GM19328 (cell line): ENCODE measurements around the gene SLC25A25.

ENCODE experiments used
- ATAC-seq: cut with Tn5 transposase; IDR thresholded peaks from one replicate; pipeline ENCODE4 v1.9.1; 2021; ENCODE audit warnings: mild to moderate bottlenecking, moderate library complexity; ENCODE audit not compliant: unreplicated experiment

SLC25A25 gene

GRCh38 chr9:128143525-128144238, 75.7 kb downstream of the SLC25A25 start:
- no peak for ATAC-seq

DNA sequence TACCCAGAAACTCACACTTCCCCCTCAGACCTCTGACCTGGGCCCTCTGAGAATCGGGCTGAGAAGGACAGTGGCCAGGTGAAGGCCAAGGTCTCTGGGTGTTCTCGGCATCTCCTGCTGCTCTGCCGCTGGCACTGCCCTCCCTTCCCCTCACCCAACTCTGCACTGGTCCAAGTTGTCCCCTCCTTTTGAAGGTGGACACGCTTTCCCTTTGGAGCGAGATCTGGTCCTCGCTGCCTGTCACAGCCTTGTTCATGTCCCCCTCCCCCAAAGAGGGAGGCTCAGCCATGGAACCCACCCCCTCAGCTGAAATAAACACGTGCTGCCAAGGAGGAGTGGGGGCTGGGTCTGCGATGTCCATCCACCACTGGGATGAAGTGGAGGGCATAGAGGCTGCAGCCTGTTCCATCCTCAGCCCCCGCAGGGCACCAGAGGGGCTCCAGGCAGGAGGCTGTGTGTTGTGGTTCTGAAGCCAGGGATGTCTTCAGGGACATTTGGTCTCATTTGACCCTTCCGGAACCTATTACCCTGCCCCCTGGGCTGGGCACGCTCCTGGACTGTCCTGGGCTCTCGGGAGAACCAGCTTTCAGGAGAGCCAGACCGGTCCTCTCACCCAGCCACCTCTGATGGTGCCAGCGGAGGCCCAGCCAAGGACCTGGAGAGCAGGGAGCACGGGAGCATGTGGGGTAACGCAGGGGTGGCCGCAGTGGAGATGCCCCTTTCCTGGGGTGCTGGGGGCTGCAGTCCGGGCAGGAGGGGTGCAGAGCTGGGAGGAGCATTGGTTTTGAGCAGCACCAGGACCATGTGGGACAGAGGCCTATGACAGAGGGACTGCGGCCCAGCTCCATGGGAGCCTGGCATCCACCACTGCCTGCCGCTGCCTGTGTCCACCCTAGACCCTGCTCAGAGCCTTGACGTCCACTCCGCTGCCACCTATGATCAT, 76.5 kb downstream of the SLC25A25 start:
- no peak for ATAC-seq

- ATAC-seq: no peak
These were observed 77.5 kb downstream of the SLC25A25 start for GRCh38 chr9:128145536-128145935.

DNA sequence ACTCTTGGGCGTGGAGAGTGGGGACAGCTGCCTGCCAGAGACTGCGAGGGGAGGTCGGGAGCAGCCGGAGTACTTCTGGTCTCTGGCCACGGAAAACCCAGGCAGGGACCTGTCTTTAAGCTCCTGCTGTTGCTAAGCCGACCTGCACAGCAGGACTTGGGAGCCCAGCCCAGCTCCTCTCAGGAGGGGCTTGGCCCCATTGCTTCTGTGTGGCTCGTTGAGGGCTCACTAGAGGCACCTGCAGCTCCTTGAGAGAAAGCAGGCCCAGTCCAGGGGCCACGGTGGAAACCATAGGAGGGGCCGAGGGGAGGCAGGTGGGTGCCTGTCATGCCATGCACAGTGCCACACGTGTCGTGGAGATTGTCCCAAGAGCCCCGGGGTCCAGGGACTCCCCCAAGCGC, 77.9 kb downstream of the SLC25A25 start:
- ATAC-seq: no peak

DNA sequence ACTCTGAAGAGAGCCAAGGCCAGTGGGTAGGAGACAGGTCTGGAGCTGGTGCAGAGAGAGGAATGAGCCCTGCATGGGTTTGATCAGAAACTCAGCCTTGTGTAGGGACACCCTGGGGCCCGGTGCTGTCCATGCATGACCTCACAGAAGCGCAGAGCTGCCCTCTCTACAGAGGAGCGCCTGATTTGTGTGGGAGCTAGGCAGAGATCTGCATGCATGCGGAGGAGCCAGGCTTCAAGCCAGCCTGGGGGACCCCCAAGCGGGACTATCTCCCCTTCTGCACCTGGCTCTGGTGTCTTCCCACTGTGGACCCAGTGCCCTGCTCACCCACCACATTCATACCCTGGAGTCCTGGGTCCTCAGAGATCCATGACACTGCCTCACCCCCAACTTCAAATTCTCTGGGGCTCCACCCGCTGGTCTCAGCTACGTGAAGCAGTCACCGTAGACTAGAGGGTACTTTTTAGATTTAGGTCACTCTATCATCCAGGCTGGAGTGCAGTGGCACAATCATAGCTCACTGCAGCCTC, 78.6 kb downstream of the SLC25A25 start:
- no peak for ATAC-seq

DNA sequence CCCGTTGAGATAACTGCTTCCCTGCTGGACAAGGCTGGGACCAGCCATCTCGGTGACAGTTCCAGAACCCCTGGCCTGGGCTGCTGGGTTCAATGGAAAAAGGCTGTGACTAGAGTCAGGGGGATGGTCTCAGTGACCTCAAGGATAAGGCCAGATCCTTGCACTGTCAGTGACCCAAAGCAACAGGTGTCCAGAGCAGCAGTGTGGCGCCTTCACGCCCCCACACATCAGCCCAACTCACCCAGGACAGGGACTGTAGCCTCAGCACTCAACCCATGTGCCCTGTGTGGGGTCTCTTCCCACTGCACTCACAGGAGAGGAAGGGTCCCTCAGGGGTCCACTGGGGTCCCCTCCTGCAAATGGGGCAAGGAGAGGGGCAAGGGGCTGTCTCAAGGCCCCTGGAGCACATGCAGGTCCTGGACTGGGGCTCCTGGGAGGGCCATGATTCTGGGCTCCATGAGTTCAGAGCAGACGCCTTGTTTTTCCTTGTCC, 80.5 kb downstream of the SLC25A25 start:
- ATAC-seq: no peak

GRCh38 chr9:128149001-128149701, 81.1 kb downstream of the SLC25A25 start, which contains the start of gene LCN2:
TSS of gene LCN2 (plus strand) at chr9:128149453. CDS start at chr9:128149526, 73 bp downstream.
- no peak for ATAC-seq

DNA sequence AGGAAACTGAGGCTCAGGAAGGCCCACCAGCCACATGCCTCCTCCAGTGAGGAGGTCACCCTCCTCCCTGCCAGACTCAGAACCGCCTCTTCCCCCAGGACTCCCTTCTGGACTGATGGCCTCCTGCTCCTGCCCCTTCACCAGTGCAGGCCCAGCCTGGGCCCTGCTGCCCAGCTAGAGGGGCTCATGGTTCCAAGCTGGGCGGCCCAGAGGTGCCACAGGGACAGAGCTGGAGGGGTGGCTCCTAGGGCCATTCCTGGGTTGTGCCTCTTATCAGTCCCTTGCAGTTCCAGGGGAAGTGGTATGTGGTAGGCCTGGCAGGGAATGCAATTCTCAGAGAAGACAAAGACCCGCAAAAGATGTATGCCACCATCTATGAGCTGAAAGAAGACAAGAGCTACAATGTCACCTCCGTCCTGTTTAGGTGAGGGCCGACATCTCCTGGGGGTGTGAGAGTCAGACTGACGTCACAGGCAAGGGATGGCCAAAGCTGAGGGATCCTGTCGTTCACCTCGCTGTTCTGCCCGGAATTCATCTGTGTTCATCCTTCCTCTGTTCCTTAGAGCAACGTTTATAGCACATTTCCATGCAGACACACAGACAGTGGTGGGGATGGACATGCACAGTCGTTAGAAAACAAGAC, 82.0 kb downstream of the SLC25A25 start:
- ATAC-seq: no peak

DNA sequence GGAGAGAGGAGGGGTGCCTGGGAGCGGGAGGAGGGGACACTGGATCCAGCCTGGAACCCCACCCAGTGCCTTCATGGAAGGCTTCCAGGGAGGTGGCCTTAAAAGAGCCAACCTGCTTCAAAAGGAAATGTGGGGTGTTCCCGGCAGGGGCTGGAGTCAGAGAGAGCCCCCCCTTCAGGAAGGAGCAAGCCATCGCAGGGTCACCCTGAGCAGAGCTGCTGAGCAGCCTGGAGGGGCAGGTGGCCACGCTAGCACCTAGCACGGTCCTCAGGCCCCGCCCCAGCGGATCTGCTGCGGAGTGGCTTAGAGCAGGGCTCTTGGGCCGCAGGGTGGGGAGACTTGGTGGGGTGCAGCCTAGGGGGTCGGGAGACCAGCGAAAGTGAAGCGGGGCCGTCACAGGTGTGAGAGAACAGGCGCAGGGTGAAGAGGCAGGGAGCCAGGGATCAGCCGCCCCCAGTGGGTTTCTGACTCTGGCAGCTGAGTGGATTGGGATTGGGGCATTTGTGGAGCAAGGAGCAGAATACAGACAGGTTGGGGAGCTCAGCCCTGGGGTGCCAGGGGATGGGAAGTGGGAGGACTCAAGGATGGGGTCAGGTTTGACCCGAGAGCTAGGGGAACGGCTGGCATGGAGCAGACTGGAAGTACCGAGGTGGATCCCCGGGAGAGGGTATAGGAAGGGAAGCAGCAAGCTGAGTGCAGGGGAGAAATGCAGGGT, 82.7 kb downstream of the SLC25A25 start:
- ATAC-seq: no peak

- no peak for ATAC-seq
These were observed 83.5 kb downstream of the SLC25A25 start for GRCh38 chr9:128151309-128152132.

GRCh38 chr9:128152133-128153059, 84.4 kb downstream of the SLC25A25 start:
- ATAC-seq: no peak

DNA sequence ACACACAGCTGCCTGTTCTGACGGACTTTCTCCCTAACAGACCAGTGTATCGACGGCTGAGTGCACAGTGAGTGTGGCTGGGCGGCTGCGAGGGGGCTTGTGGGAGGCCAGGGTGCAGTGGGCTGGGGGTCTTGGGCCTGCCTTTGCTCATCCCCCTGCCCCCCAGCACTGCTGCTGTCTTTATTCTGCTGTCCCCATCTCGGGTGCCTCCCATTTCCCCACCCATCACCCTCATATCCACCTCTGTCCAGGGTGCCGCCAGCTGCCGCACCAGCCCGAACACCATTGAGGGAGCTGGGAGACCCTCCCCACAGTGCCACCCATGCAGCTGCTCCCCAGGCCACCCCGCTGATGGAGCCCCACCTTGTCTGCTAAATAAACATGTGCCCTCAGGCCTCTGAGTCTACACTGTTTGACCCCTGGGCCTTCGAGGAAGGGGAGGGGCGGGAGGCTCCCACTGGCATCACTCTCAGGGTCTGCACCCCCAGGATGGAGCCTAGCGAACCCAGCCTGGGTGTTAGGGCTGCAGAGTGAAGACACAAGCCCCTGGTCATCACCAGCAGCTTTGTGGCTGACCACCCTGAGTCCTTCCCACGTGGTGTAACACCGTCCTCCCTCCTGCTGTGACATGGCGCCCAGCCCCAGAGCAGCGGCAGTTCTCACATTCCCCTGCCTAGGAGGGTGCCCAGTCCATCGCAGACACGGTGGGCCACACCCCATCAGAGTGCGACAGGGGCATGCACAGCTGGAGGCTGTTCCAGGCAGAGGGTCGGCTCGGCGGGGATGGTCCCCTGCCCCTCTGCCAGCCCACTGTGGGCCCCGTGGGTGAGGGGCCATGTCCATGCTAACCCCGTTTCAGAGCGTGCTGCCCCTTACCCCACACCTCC, 85.3 kb downstream of the SLC25A25 start:
- ATAC-seq: no peak

GRCh38 chr9:128153947-128154695, 86.1 kb downstream of the SLC25A25 start:
- ATAC-seq: no peak

GRCh38 chr9:128155736-128156500, 87.9 kb downstream of the SLC25A25 start:
- ATAC-seq: no peak
